RPMI8226 (cell line): Measurements from ENCODE around the gene MYO5C.
"Not testable (repeated sequence)": the region's sequence is repeated elsewhere in the genome, so short reads cannot be mapped to it uniquely, and the experiment has no call there.

Experiments
- DNase-seq: peaks from one replicate; pipeline ENCODE4 v3.0.0-alpha.2; 2015

The MYO5C gene

DNA sequence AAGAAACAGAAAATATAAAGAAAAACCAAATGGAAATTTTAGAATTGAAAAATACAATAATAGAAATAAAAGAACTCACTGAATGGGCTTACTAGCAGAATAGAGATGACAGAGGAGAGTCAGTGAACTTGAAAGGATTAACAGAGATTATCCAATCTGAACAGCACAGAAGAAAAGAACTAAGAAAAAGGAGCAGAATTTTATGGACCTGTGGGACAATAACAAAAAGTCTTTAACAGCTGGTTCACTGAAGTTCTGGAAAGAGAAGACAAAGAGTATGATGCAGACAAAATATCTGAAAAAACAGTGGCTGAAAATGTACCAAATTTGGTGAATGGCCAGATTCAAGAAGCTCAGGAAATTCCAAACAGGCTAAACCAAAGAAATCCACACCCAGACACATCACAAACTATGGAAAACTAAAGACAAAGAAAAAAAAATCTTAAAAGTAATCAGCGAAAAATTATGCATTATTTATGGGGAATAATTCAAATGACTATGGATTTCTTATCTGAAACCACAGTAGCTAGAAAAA is 94.7 kb downstream of the MYO5C start:
- no peak for DNase-seq

DNA sequence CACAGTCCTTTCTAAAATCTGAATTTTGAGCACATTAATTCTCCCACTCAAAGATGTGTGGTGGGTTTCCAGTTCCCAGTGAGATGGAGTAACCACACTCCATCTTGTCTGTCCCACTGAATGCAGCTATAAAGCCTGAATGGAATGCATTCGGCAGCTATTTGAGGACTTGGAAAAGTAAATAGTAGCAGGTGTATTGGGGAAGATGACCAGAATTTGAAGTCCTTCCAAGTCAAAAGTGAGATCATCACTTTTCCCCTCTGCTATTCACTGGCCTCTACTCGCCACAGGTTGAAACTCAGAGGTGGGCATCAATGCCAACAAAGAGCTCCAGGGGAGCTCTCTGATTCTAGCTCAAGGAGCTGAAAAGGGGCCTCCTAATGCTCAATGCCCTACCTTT is 96.3 kb downstream of the MYO5C start:
- no peak for DNase-seq

DNA sequence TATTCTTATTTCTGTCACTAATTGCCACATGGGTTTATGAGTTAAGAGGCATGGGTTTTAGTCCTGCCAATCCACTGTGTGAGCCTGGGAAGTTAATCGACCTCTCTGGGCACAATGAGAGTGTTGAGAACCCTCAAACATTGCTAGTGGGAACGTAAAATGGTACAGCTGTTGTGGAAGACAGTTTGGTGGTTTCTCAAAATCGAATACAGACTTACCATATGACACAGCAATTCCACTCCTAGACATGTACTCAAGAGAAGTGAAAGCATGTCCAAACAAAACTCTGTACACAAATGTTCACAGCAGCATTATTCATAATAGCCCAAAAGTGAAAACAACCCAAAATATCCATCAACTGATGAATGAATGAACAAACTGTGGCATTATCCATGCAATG is 98.7 kb downstream of the MYO5C start:
- no peak for DNase-seq

DNA sequence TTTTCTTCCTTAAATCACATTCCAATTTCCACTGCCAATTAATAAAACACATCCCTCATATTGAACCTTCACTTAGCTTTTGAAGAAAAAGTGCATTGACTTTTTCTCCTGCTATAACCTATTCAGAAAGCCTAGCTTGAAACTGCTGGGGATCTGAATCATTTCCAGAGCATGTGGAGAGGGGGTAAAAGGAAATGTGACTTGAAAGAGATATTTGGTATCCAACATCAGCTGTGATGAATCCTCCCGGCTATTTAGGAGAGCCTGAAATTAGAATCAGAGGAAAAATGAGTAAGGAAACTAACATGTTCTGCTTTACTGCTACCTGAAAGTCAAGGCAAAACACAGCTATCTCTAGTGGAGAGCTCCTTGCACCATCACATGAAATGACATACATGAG is 101.8 kb downstream of the MYO5C start:
- DNase-seq: no peak

DNA sequence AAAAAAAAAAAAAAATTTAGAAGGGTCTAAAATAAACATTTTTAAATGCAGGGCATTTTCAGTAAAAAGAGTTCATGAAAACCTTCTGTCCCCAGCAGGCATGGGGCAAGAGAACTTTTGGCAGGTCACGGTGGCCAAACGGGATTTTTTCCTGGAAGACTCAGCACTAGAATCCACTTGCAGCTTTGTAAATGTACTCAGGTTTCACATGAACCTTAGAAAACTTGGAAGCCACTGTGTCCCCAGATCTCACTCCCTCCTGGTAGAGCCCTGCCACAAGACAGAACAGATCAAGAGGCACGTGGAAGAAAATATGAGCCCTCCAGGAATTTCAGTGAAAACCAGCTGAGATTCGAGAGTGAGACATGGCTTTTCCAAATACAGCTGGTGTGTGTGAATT is 102.3 kb downstream of the MYO5C start:
- DNase-seq: no peak

DNA sequence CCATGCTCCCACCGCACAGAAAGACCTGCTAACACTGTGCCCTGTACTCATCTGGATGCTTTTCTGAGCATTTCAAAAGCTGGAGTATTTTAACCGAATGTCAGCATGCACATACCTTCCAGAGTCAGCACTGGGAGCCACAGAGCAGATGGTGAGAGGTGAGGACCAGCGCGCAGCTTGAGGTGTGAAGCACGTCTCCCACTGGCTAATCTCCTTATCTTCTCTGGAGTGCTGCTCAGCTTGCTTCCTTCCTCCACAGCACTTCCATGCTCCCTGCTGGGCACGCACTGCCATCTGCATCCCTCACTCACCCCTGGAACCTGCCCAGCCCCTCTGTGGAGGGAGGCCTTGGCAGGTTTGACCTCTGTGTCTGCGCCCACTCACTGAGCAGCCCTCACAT is 104.4 kb downstream of the MYO5C start, which contains the start of gene GNB5:
TSS of gene GNB5 (minus strand) at position 186 of the 400 bp plus-strand sequence. CDS start 6,716 bp downstream, outside the sequence.
- DNase-seq: no peak

DNA sequence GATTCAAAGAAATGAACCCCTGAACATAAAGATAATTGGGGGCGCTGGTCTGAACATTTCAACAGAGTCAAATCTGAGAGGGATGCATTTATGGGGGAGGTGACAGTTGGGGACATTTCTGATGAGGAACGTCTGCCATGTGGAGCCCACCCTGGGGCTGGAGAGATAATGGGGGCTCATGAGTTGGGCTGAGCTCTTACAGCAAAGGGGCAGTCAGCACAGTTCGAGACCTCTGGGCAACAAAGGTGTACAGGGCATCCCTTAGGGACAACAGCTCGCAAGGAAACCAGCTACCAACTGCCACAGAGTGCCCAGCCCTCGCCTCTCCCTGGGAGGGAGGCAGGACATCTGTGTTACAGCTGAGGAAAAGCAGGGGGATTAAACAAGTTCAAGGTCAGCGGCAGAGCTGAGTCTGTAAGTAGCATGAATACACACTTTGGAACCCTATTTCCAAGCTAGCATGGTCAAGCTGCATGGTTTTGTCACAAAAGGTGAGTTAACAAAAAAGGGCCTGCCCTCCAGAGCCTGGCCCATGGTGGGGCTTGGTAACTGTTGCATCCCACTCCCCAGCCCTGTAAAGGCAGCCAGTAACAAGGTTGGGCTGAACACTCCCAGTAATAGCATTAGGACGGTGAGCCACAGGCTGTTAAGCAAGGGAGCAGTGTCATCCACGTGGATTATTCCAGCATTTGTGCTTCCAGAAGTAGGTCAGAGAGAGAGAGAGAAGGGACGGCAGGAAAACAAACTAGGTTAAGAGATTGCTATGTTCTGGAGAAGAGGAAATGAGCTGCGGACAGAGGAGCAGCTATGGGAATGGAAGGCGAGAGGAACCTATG is 108.7 kb downstream of the MYO5C start:
- DNase-seq: no peak

DNA sequence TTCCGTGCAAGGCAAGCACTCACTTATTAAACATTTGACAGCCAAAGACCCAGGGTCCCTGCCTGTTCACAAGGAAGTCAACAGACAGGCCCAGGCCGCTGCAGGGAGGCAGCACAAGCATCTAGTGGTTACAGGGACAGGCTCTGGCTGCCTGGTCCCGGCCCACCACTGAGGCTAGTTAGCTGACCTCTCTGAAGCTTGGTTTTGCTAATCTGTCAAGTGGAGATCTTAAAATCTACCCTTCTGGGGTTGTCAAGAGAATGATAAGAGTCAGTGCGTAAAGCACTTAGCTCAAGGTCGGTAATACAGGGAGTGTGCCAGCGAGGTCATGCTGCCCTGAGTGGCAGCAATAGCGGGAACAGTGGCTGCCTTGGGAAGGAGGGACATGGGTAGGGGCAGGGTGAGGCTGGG is 110.4 kb downstream of the MYO5C start:
- DNase-seq: no peak

DNA sequence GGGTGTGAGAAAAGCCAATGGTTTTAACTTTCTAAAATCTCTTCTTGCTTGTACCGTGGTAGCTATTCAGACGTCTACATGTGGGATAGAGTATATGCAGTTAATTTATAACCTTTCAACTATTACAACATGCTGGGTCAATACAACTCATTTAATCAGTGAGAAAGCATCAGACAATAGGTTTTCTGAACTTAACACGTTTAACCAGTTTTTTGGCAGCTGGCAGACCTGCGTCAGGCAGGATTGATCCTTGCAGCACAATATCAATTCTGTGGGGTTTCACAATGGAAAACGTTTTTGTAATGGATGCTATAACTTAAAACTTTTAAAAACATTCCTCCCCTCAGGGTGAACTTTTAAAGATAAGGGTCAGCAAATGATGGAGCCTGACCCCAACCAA is 110.9 kb downstream of the MYO5C start:
- DNase-seq: no peak

DNA sequence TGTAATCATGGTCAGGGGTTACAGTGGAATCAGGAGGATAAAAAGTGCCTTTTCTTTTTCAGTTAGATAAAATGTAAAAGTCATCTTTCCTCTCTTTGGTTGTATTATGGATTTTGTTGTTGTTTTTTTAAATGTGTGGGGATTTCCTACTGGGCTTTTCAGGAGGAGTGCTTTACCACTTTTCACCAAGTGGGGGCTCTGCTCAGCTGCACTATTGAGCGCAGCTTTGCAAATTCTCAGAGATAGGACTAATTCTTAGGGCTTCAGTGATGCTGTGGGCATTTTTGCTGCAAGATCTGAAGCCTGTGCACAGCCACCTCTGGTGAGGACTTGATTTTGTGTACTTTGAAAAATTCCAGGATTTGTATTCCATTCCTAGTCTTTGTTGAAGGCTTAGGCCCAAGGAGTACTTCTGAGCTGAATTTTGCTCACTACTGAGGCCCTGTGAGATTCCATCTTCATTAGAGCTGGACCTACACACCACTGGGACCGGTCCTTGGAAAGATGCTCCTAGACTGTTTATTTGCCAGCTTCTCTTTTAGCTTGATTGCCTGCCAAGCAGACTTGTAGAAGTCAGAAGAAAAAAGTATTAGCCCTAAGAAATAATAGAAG is 111.9 kb downstream of the MYO5C start:
- peak; percentile 68 for DNase-seq

DNA sequence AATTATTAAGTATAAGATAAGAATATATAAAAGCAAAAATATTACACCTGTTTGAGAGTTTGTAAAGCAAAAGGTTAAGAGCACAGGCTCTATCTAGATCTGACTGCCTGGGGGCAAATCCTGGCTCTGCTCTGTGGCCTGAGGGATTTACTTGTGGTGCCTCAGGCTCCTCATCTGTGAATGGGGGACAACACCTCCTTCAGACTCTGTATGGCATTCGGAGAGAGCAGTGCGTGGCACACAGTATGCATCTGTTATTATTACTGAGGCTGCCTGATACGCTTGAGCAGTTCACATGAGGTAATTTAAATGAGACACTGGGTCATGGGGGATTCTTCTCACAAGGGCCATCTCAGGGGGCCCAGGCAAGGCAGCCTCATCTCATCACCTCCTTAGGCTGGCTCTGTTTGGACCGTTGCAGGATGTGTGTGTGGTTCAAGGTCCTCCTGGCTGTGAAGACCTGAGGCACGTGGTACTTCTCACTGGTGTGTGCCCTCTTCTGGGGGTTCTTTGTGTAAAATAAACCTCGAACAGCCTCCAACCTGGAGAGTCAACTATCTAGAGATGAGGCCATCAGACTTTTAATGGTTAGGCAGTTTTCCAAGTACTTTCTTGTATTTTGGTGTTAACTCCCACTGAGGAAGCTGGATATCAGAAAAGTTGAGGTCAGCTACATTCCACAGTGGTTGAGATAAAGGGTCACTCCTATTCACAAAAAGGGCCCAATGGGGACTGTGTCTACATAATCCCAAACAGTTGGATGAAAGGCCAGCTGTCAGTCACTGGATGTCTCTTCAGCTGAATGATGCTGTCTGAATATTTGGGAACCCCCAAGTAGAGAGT is 113.4 kb downstream of the MYO5C start:
- DNase-seq: no peak

DNA sequence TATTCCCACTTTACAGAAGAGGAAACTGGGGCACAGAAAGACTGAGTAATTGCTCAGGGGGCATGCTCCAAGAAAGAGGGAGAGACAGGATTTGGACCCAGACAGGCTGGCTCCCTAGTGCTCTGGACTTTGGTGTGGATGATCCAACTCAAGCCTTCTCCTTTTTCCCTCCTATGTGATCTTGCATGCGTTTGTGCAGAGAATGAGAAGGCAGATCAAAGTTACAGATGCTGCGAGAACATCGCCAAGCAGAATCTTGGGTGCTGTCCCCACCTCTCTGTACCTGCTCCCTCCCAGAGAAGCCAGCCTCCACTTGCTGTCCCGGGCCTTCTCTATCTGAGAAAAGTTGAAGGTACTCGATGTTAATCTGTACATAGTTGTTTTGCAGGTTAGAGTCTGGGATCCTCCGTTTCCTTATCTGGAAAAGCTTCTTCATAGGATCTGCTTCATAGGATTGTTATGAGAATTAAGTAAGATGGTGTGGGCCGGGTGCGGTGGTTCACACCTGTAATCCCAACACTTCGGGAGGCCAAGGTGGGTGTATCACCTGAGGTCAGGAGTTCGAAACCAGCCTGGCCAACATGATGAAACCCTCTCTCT is 114.7 kb downstream of the MYO5C start:
- DNase-seq: no peak

DNA sequence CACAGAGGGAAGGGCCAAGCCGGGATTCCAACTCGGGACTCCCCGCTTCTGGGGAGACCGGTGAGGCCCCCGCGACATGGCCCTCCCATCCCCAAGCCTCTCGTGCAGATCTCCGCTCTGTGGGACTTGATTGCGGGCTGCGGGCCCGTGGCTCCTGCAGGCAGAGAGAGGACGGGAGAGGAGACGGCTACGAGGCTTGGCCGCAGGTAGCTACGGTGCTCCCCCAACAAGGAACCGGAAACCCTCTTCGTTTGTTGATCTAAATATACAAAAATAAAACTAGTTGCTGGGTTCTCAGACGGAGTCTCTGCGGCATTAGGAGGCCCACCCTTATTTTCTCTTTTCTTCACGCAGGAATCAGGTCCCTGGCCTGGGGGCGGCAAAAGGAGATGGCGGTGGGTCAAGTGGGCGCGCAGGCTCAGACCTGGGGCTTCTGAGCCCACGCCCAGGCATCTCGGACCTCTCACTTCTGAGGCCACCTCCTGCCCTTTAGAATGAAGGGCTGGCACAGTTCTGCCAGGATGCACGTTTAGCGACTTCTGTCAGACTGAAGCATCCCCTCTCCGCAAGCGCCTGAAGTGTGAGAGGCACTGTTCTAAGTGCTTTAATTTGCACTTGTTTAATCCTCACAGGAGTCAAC is 115.3 kb downstream of the MYO5C start:
- peak; percentile 56 for DNase-seq

DNA sequence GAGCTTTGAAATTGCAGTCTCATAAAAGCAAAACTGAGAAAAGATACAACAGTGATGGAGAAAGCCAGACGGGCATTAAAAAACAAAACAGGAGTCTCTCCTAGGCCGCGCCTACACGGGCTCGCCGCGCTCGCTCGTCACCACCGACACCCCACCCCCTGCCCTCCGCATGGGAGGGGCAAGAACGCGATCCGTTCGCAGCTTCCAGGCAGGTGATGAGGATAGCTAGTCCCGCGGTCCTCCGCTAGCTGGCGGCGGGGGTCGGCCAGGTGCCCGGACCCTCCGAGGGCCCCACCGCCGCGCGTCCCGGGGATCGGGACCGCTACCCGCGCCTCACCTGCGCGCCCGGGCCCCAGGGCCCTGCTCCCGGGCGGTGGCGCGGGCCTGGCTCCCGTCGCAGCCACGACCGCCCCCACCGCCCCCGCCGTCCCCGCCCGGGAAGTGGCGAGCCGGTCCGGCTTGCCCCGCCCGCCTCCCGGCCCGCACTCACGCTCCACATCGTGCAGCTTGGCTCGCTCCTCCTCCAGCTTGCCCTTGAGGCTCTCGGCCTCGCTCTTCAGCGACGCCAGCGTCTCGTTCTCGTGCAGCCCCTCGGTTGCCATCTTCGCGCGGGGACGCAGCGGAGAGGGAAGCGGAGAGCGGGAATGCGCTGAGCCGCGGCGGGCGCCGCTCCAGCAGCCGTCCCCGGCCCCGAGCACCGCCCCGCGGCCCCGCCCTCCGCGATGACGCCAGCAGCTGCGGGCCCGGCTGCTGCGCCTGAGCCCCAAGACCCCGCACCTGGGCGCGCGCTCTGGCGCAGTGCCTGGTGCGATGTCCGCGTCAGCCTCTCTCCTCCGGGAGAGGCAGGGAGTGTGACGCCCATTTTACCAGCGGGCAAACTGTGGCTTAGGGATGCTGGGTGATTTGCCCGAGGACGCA is 116.1 kb downstream of the MYO5C start:
- DNase-seq: peak; percentile 97

DNA sequence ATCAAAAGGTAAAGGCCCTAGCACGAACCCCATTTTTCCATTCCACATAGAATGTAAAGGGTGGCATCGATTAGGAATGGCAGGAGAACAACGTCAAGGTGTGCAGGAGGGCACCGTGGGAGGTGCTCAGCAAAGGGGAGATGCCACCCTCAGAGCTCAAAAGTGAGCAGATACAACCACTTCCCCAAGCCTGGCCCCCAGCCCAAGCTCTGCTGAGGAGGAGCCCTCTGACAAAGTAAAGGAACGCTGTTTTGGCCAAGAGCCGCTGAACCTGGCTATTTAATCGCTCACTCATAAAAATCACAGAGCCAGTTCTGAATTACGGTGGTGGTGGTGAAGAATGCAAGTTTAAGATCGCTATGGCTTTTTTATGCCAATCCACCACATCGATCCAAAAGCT is 116.8 kb downstream of the MYO5C start:
- DNase-seq: no peak

DNA sequence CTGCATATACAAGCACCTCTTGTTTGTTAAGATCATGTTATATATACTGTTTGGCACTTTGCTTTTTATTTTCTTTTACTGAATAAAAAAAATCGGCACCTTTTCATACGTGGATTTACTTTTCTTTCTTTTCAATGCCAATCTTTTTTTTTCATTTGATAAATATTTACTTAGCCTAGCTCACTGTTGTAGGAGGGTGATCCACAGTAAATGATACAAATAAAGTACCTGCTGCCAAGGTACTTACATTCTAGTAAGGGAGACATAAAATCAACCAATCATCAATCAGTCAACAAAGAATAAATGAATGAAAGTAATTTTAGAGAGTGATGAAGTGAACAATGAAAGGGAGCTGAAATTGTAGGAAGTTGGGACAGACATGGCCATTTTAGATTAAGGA is 122.7 kb downstream of the MYO5C start:
- no peak for DNase-seq

DNA sequence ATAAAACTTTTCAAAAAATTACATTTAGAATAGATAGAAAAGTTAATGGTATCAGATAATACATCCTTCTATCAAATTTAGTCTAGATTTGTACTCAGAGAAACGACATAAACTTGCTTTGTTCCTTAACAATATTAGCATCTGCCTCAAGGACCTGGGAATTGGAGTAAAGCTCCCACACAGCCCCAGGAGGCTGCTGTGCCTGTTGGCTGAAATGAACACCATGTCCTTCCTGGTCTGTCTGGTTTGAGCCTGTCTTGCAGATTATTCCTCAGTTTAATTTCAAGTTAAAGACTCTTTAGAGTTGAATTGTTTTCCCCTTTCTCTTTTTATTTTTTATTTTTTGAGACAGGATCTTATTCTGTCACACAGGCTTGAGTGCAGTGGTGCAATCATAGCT is 123.8 kb downstream of the MYO5C start:
- no peak for DNase-seq

DNA sequence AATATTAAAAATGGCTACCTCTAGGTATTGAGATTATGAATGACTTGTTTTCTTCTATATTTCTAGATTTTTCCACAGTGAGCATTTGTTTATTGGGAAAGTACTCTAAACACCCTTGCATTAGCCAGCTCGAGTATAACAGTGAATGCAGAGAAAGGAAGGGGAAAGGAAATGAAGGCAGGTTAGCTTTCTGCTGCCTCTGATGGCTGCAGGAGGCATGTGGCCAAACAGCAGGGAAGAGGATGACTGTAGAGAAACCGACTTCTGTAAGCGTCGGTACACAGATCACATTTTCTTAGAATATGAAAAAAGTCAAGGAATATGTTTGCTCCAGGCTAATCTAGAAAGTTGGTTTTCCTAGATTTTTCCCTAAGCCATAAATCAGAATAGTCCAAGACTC is 124.2 kb downstream of the MYO5C start:
- no peak for DNase-seq

DNA sequence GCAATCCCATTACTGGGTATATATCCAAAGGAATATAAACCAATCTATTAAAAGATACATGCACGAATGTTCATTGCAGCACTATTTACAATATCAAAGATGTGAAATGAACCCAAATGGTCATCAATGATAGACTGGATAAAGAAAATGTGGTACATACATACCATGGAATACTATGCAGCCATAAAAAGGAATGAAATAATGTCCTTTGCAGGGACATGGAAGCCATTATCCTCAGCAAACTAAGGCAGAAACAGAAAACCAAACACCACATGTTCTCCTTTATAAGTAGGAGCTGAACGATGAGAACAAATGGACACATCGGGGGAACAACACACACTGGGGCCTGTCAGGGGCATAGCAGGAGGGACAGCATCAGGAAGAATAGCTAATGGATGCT is 125.4 kb downstream of the MYO5C start:
- not testable (repeated sequence) for DNase-seq

DNA sequence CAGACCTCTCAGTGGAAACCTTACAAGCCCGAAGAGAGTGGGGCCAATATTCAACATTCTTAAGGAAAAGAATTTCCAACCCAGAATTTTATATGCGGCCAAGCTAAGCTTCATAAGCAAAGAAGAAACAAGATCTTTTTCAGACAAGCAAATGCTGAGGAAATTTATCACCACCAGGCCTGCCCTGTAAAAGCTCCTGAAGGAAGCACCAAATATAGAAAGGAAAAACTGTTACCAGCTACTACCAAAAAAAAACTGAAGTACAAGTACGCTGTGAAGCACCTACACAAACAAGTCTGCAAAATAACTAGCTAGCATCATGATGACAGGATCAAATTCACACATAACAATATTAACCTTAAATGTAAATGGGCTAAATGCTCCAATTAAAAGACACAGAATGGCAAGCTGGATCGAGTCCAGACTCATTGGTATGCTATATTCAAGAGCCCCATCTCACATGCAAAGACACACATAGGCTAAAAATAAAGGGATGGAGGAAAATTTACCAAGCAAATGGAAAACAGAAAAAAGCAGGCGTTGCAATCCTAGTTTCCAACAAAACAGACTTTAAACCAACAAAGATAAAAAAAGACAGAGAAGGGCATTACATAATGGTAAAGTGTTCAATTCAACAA is 130.0 kb downstream of the MYO5C start:
- DNase-seq: not testable (repeated sequence)
